ENCODE results near the gene NOVA1.
A peak's percentile ranks its signal among the peaks of the same experiment; 100 is the strongest.

The NOVA1 gene

GRCh38 chr14:26593357-26593756, 4.5 kb downstream of the NOVA1 start:
- DNase-seq = no peak

GRCh38 chr14:26589925-26590324, 7.9 kb downstream of the NOVA1 start:
- no peak for DNase-seq

- no peak for DNase-seq
Measured at GRCh38 chr14:26577711-26578110, 20.1 kb downstream of the NOVA1 start.

GRCh38 chr14:26554069-26554772, 43.6 kb downstream of the NOVA1 start:
- DNase-seq = no peak

- no peak for DNase-seq
Measured at GRCh38 chr14:26549571-26549970, 48.3 kb downstream of the NOVA1 start.

- no peak for DNase-seq
Measured at GRCh38 chr14:26548406-26548805, 49.4 kb downstream of the NOVA1 start.

GRCh38 chr14:26538176-26538575, 59.7 kb downstream of the NOVA1 start:
- DNase-seq = no peak

- peak; percentile 88 for DNase-seq
Measured at GRCh38 chr14:26531894-26532293, 65.9 kb downstream of the NOVA1 start.

- DNase-seq = no peak
Measured at GRCh38 chr14:26528415-26529182, 69.2 kb downstream of the NOVA1 start.

GRCh38 chr14:26527095-26527494, 70.7 kb downstream of the NOVA1 start:
- peak; percentile 76 for DNase-seq

- DNase-seq = peak; percentile 72
Measured at GRCh38 chr14:26526137-26526536, 71.7 kb downstream of the NOVA1 start.

- DNase-seq = no peak
Measured at GRCh38 chr14:26525085-26525484, 72.7 kb downstream of the NOVA1 start.

- DNase-seq = peak; percentile 81
Measured at GRCh38 chr14:26522967-26523366, 74.9 kb downstream of the NOVA1 start.

GRCh38 chr14:26517771-26518170, 80.1 kb downstream of the NOVA1 start:
- DNase-seq = no peak

GRCh38 chr14:26500028-26500427, 97.8 kb downstream of the NOVA1 start:
- no peak for DNase-seq

- no peak for DNase-seq
Measured at GRCh38 chr14:26499546-26499945, 98.3 kb downstream of the NOVA1 start.

GRCh38 chr14:26486922-26487321, 110.9 kb downstream of the NOVA1 start:
- no peak for DNase-seq

- DNase-seq = no peak
Measured at GRCh38 chr14:26484562-26484961, 113.3 kb downstream of the NOVA1 start.

- no peak for DNase-seq
Measured at GRCh38 chr14:26478967-26479366, 118.9 kb downstream of the NOVA1 start.

GRCh38 chr14:26466862-26467261, 131.0 kb downstream of the NOVA1 start:
- no peak for DNase-seq

- DNase-seq = no peak
Measured at GRCh38 chr14:26463136-26463535, 134.7 kb downstream of the NOVA1 start.

GRCh38 chr14:26454105-26454504, 143.7 kb downstream of the NOVA1 start:
- DNase-seq = no peak

GRCh38 chr14:26448181-26448855, 149.5 kb downstream of the NOVA1 start:
- no peak for DNase-seq

GRCh38 chr14:26444822-26445221, 153.0 kb downstream of the NOVA1 start:
- DNase-seq = peak; percentile 23
